ENCODE measurements around the gene DGCR8.
A peak's percentile ranks its signal among the peaks of the same experiment; 100 is the strongest.

The DGCR8 gene

GRCh38 chr22:20109411-20110358 lies 29.6 kb downstream of the DGCR8 start:
- DNase-seq (ENCODE audit: low read depth) = no peak

- no peak for DNase-seq (ENCODE audit: low read depth)
Observed at GRCh38 chr22:20110359-20110985, 30.4 kb downstream of the DGCR8 start.

GRCh38 chr22:20111045-20111688 lies 31.1 kb downstream of the DGCR8 start:
- DNase-seq (ENCODE audit: low read depth) = no peak

- no peak for DNase-seq (ENCODE audit: low read depth)
Observed at GRCh38 chr22:20111689-20112622, 31.9 kb downstream of the DGCR8 start.

- no peak for DNase-seq (ENCODE audit: low read depth)
Observed at GRCh38 chr22:20112623-20113511, 32.8 kb downstream of the DGCR8 start.

GRCh38 chr22:20113551-20114310 lies 33.7 kb downstream of the DGCR8 start:
- DNase-seq (ENCODE audit: low read depth) = no peak

- no peak for DNase-seq (ENCODE audit: low read depth)
Observed at GRCh38 chr22:20114506-20115475, 34.8 kb downstream of the DGCR8 start.

GRCh38 chr22:20115691-20116375 lies 35.8 kb downstream of the DGCR8 start, which contains the start of gene RANBP1:
TSS of gene RANBP1 (plus strand) at chr22:20116104. CDS start at chr22:20116185, 81 bp downstream.
- DNase-seq (ENCODE audit: low read depth) = no peak

GRCh38 chr22:20116376-20116950 lies 36.4 kb downstream of the DGCR8 start:
- no peak for DNase-seq (ENCODE audit: low read depth)

- DNase-seq (ENCODE audit: low read depth) = peak; percentile 94
Observed at GRCh38 chr22:20116951-20117632, 37.1 kb downstream of the DGCR8 start, which contains the start of gene TRMT2A. TSS of gene TRMT2A (minus strand) at chr22:20117226. CDS start at chr22:20116906, 320 bp downstream.

- peak; percentile 81 for DNase-seq (ENCODE audit: low read depth)
Observed at GRCh38 chr22:20117633-20118299, 37.7 kb downstream of the DGCR8 start.

GRCh38 chr22:20118300-20119020 lies 38.4 kb downstream of the DGCR8 start:
- no peak for DNase-seq (ENCODE audit: low read depth)

GRCh38 chr22:20121856-20122415 lies 41.9 kb downstream of the DGCR8 start:
- DNase-seq (ENCODE audit: low read depth) = no peak

- DNase-seq (ENCODE audit: low read depth) = no peak
Observed at GRCh38 chr22:20123366-20124082, 43.5 kb downstream of the DGCR8 start.
